Right cardiac atrium (tissue), 5 donors: ENCODE data around the gene PLSCR5. TPM values are rescaled to one million over a fixed set of nuclear protein-coding genes. Genes with fewer than 3 reads are reported as not detected.

Source experiments
- ATAC-seq, 2 donors: fragments of 200-7000 bp; cut with Tn5 transposase; one replicate each; pipeline versions ENCODE4 v1.8.0 to v1.9.1; 2020; ENCODE audit warnings: moderate library complexity in 2 of 2, mild to moderate bottlenecking in 1 of 2
- DNase-seq, 3 donors: peaks; one replicate each; pipeline ENCODE4 v3.0.0-alpha.2; 2020
- H3K27ac ChIP-seq: one replicate; pipeline ENCODE4 v1.5.1; 2013; ENCODE audit warnings: mild to moderate bottlenecking, low read length, control low read depth, moderate library complexity
- H3K27me3 ChIP-seq: one replicate; pipeline ENCODE4 v1.6.1; 2013; ENCODE audit not compliant: control insufficient read depth, insufficient read depth
- H3K4me1 ChIP-seq: one replicate; pipeline ENCODE4 v1.6.1; 2013; ENCODE audit warnings: low read length; ENCODE audit not compliant: control insufficient read depth, insufficient read depth
- H3K4me3 ChIP-seq: one replicate; pipeline ENCODE4 v1.5.1; 2013; ENCODE audit warnings: low read length, control low read depth
- H3K9me3 ChIP-seq: one replicate; pipeline ENCODE4 v1.6.1; 2013; ENCODE audit warnings: low read length; ENCODE audit not compliant: control insufficient read depth
- WGBS: extraction: QIAGEN DNeasy Blood & Tissue Kit; methylation state at CpG from one replicate; pipeline ENCODE4 v1.1.7; 2013; 5-methylcytosine and 5-hydroxymethylcytosine counted together
- intact Hi-C, 4 donors: fragments of 100-400 bp; cut with DNase I; formaldehyde crosslinking; loops; one replicate each; pipeline versions ENCODE4 v1.11.0 to v1.14.0; 2022 to 2023
- polyA plus RNA-seq: library from polyadenylated mRNA; stranded (reverse); fragments of 200-250 nt; gene quantifications from one replicate; pipeline ENCODE4 v1.2.3, GENCODE V29; 2013
- total RNA-seq, 4 donors: library from RNA; stranded (reverse); fragmentation: NEBNext Ultra II Directional; extraction: Animal tissue kit (Norgen Biotek cat#: 25700); gene quantifications; one replicate each; pipeline ENCODE4 v1.2.1, GENCODE V29; 2021
- donor health status: healthy with polysubstance abuse.
- donor health status: DM: no; HTN: yes; CAD: no.
- donor health status: DM: no; HTN: no; CAD: no.
- donor health status: DM: no; HTN: yes; CAD: no; lungs with severe emphysema.
- donor health status: DM: yes; HTN: yes; CAD: no.

Gene PLSCR5
- total and polyA plus RNA-seq, 5 donors, result not detected

- Histone ChIP-seq H3K4me3 (no peak overlapping the region), H3K4me1 (no peaks in the 10 kb centered on the region), H3K27ac (no peak overlapping the region), H3K9me3 (no peaks in the 10 kb centered on the region), H3K27me3 (no peaks in the 10 kb centered on the region)
- intact Hi-C loops, result no loop called here
- WGBS, result 80% methylated on average over 4 of the region's 4 CpGs
- DNase-seq (no peak), ATAC-seq (no peak)
Observed at GRCh38 chr3:146557745-146558144, 47.4 kb downstream of the PLSCR5 start.

- 93% methylated on average over 3 of the region's 3 CpGs for WGBS
- intact Hi-C loops, result no loop called here
- H3K9me3 ChIP-seq, result no peaks in the 10 kb centered on the region
- ATAC-seq (no peak), DNase-seq (no peak)
- no peak overlapping the region for H3K27ac ChIP-seq
- no peaks in the 10 kb centered on the region for H3K4me1 ChIP-seq
- H3K4me3 ChIP-seq, result no peak overlapping the region
- H3K27me3 ChIP-seq, result no peaks in the 10 kb centered on the region
Observed at GRCh38 chr3:146555311-146555710, 49.8 kb downstream of the PLSCR5 start.

GRCh38 chr3:146554151-146554760 lies 50.9 kb downstream of the PLSCR5 start:
- no peak for DNase-seq
- H3K27ac ChIP-seq, result no peak overlapping the region
- intact Hi-C loops, result no loop called here
- no peaks in the 10 kb centered on the region for H3K4me1 ChIP-seq
- no peaks in the 10 kb centered on the region for H3K9me3 ChIP-seq
- H3K27me3 ChIP-seq, result no peaks in the 10 kb centered on the region
- H3K4me3 ChIP-seq, result no peak overlapping the region
- no peak for ATAC-seq
- 84% methylated on average over 7 of the region's 7 CpGs for WGBS

GRCh38 chr3:146550743-146551510 lies 54.2 kb downstream of the PLSCR5 start:
- H3K27ac ChIP-seq, result no peak overlapping the region
- H3K4me3 ChIP-seq, result no peak overlapping the region
- intact Hi-C loops, result no loop called here
- H3K4me1 ChIP-seq, result no peaks in the 10 kb centered on the region
- DNase-seq (no peak), ATAC-seq (no peak)
- WGBS, result 85% methylated on average over 5 of the region's 5 CpGs
- H3K9me3 ChIP-seq, result no peaks in the 10 kb centered on the region
- no peaks in the 10 kb centered on the region for H3K27me3 ChIP-seq

- intact Hi-C loops, result no loop called here
- H3K27ac ChIP-seq, result no peak overlapping the region
Observed at GRCh38 chr3:146550070-146550615, 55.0 kb downstream of the PLSCR5 start.

GRCh38 chr3:146547235-146547835 lies 57.8 kb downstream of the PLSCR5 start:
- intact Hi-C loops, result no loop called here
- Histone ChIP-seq H3K27me3 (no peaks in the 10 kb centered on the region), H3K9me3 (no peaks in the 10 kb centered on the region), H3K4me1 (no peaks in the 10 kb centered on the region), H3K27ac (no peak overlapping the region), H3K4me3 (no peak overlapping the region)
- ATAC-seq (no peak), DNase-seq (no peak)

More at GRCh38 chr3:146550070-146550615, 55.0 kb downstream of the PLSCR5 start:
- ATAC-seq (no peak), DNase-seq (no peak)
- Histone ChIP-seq H3K4me3 (no peak overlapping the region), H3K4me1 (no peaks in the 10 kb centered on the region), H3K27me3 (no peaks in the 10 kb centered on the region), H3K9me3 (no peaks in the 10 kb centered on the region)

- H3K9me3 ChIP-seq, result no peaks in the 10 kb centered on the region
- H3K27me3 ChIP-seq, result no peaks in the 10 kb centered on the region
- 84% methylated on average over 1 of the region's 1 CpG for WGBS
- ATAC-seq (no peak), DNase-seq (no peak)
- intact Hi-C loops, result no loop called here
- H3K27ac ChIP-seq, result no peak overlapping the region
- no peak overlapping the region for H3K4me3 ChIP-seq
- no peaks in the 10 kb centered on the region for H3K4me1 ChIP-seq
Observed at GRCh38 chr3:146546366-146546965, 58.7 kb downstream of the PLSCR5 start.

GRCh38 chr3:146544929-146545528 lies 60.1 kb downstream of the PLSCR5 start:
- no peaks in the 10 kb centered on the region for H3K4me1 ChIP-seq
- no peaks in the 10 kb centered on the region for H3K27me3 ChIP-seq
- ATAC-seq, result no peak
- peak overlapping the region; percentile 94 for H3K4me3 ChIP-seq
- intact Hi-C loops, result no loop called here
- 53% methylated on average over 8 of the region's 8 CpGs for WGBS
- peak overlapping the region; percentile 100 for H3K27ac ChIP-seq
- no peak for DNase-seq
- H3K9me3 ChIP-seq, result no peaks in the 10 kb centered on the region

GRCh38 chr3:146544002-146544928 lies 60.9 kb downstream of the PLSCR5 start, which contains the start of gene PLSCR1:
TSS of gene PLSCR1 (minus strand) at chr3:146544607. CDS start at chr3:146536552, 8,055 bp downstream.
- H3K27ac ChIP-seq, result peak within 1 kb of the TSS; percentile 100
- peak within 1 kb of the TSS; percentile 94 for H3K4me3 ChIP-seq
- DNase-seq (peak; percentile 96 to 97 (median 96)), ATAC-seq (peak; percentile 97 to 98)
- 1% methylated on average over 51 of the region's 51 CpGs for WGBS
- no peaks in the 10 kb centered on the region for H3K9me3 ChIP-seq
- no peaks in the 10 kb centered on the region for H3K27me3 ChIP-seq
- intact Hi-C loops, result no loop called here
- no peaks in the 10 kb centered on the region for H3K4me1 ChIP-seq

GRCh38 chr3:146543461-146544001 lies 61.6 kb downstream of the PLSCR5 start:
- DNase-seq, result peak; percentile 24 to 59 (median 39)
- Histone ChIP-seq H3K9me3 (no peaks in the 10 kb centered on the region), H3K4me3 (peak overlapping the region; percentile 94), H3K4me1 (no peaks in the 10 kb centered on the region), H3K27me3 (no peaks in the 10 kb centered on the region), H3K27ac (peak overlapping the region; percentile 100)
- intact Hi-C loops, result no loop called here
- peak; percentile 54 to 59 for ATAC-seq
- 10% methylated on average over 10 of the region's 10 CpGs for WGBS
